ENCODE results near the gene HLA-DOB. TPM values are rescaled to one million over a fixed set of nuclear protein-coding genes. Genes with fewer than 3 reads are reported as not detected.

The HLA-DOB gene
- under 0.01 and 0.28 TPM in 2 replicates for total RNA-seq

DNA sequence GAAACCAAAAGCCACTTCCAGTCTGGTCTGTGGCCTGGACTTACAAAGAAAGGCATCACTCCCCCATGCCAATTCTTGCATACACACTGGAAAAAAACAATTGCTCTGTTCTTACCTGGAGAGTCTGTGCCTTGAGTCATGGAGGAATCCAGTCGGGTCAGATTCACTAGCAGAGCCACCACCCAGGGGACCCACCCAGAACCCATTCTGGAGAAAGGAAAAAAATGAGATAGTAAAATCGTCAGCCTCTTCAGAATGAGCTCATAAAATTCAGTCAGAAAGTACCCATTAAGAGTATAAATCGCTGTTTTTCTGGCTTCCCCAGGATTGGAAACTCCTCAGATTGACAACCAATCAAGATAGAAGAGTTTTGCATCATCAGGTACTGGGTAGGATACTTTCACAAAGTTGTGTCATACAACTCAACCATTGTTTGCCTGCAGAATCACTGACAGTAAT is at the start of gene HLA-DOB:
Gene HLA-DOB (minus strand): TSS at position 257 of the 459 bp plus-strand sequence. CDS start 51 bp downstream, at position 206.

DNA sequence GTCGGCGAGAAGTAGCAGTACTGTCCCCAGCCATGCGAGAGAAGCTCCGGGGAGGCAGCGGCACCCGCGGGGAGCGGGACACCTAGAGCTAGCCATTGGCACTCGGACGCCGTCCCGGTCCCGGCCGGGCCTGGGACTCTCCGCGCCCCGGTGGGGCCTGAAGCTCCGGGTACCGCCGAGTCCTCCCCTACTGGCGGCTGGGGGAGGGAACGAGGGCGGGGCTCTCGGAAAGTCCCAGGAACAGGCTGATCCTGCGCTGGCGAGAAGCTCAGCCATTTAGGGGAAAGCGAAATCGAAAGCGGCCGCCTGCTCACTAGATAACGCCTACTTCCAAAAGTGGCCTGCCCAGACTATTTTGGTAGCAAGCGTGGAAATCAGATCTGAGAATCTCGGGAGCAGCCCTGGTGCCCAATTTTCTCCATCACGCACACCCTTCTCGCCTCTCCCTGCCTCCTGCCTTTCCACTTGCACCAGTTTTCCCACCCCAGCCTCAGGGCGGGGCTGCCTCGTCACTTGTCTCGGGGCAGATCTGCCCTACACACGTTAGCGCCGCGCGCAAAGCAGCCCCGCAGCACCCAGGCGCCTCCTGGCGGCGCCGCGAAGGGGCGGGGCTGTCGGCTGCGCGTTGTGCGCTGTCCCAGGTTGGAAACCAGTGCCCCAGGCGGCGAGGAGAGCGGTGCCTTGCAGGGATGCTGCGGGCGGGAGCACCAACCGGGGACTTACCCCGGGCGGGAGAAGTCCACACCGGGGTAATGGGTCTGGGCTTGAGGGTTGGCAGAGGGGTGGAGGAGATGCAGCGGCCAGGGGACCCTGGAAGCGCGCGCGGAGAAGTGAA is 37.0 kb upstream of the HLA-DOB start, which contains the start of the genes PSMB9 and TAP1:
Gene PSMB9 (plus strand): TSS at position 652 of the 835 bp plus-strand sequence. CDS start 38 bp downstream, at position 690.
Gene TAP1 (minus strand): TSS at position 164 of the 835 bp plus-strand sequence. CDS start 68 bp downstream, at position 96.

GRCh38 chr6:32843979-32844838 is 27.4 kb upstream of the HLA-DOB start, which contains the start of gene PSMB8:
Gene PSMB8 (minus strand): TSS chr6:32844047. CDS start chr6:32843996, 51 bp downstream.

GRCh38 chr6:32838114-32838958 is 21.5 kb upstream of the HLA-DOB start, which contains the start of gene TAP2:
Gene TAP2 (minus strand): TSS chr6:32838739. CDS start chr6:32838233, 506 bp downstream.

DNA sequence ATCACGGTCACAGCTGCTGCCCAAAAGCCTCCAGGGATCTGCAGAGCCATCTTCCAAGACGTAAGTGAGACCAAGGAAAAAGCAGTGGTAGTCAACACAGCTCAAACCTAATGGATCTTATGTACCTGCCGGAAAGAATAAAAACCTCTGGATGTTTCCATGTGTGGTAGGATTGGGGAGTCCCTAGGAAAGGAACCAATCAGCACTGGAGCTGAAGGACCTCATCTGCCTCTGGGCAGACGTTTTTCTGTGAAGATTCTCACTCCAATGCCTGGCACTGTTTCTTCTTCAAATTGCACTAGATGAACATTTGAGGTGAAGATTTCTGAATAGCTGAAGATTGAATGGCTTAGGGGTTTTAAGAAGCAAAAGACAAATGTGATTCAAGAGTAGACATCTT is 53.4 kb downstream of the HLA-DOB start, which contains the start of gene HLA-DQB2:
Gene HLA-DQB2 (minus strand): TSS at position 112 of the 400 bp plus-strand sequence. CDS start 62 bp downstream, at position 50.

Other genes starting within 250 kb of the HLA-DOB start
- 0.58 and 3.7 TPM in 2 replicates for gene HLA-DRB1, start 227.2 kb downstream of the HLA-DOB start, total RNA-seq
- gene HLA-DQA1, start 179.6 kb downstream of the HLA-DOB start, total RNA-seq, result not detected in 2 replicates
- under 0.01 TPM in 1 of 2 replicates, not detected in the other for gene HLA-DQB1, start 150.3 kb downstream of the HLA-DOB start, total RNA-seq
- not detected in 2 replicates for gene HLA-DQA2, start 75.6 kb downstream of the HLA-DOB start, total RNA-seq
- gene HLA-DQB2, start 53.5 kb downstream of the HLA-DOB start, total RNA-seq, result not detected in 2 replicates
- 10.4 and 22.6 TPM in 2 replicates for gene TAP2, start 21.7 kb upstream of the HLA-DOB start, total RNA-seq
- gene PSMB8, start 27.0 kb upstream of the HLA-DOB start, total RNA-seq, result 29.0 and 54.6 TPM in 2 replicates
- 62.0 and 68.2 TPM in 2 replicates for gene TAP1, start 36.7 kb upstream of the HLA-DOB start, total RNA-seq
- 35.2 and 52.9 TPM in 2 replicates for gene PSMB9, start 37.2 kb upstream of the HLA-DOB start, total RNA-seq
- gene HLA-DMB, start 124.0 kb upstream of the HLA-DOB start, total RNA-seq, result under 0.01 and 1.4 TPM in 2 replicates
- 2.1 and 6.2 TPM in 2 replicates for gene HLA-DMA, start 136.1 kb upstream of the HLA-DOB start, total RNA-seq
- 63.7 and 73.2 TPM in 2 replicates for gene BRD2, start 151.6 kb upstream of the HLA-DOB start, total RNA-seq
- not detected in 2 replicates for gene HLA-DOA, start 192.6 kb upstream of the HLA-DOB start, total RNA-seq